Activated CD8-positive, alpha-beta memory T cell treated with anti-CD3 and anti-CD28 coated beads for 24 hours (primary cell): ENCODE results near the gene COL6A1.

Experiments used
- DNase-seq: peaks from one replicate; pipeline ENCODE4 v3.0.0-alpha.2; 2020

Gene COL6A1

DNA sequence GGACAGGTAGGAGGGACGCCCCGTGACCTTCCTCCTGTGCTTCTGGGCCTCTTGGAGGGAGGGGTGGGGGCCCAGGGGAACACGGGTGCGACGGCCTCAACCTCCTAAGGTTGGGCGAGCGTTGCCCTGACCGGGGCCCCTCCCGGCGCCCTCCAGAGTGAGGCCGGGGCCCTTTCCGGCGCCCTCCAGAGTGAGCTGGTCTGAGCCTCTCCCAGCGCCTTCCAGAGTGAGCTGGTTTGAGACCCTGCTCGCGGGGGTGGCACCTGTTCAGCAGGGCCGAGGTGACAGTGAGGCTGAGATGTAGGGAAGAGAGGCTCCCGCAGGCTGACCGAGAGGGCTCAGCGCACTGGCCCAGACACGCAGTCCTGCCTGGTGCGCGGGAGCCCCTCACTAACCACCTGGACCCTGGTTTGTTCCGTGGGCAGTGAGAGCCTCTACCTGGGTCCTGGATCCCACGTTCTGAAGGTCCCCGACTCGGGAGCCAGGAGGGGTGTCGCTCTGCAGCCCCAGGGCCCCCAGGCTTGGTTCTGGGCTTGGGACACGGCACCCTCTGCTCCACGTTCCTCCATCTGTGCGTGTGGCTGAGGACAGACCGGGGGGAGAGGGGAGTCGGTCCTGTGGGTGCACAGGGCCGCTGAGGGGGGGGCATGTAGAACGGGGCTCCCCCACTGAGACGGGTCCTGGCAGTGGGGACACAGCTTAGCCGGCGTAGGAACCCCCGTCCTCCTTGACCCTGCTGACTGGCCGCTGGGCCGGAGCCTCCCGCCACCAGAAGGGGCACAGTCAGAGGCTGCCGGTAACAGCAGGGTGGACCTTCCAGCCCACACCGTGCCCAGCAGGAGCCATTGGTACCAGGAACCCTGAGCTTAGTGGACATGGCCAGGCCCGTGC, 1.4 kb downstream of the COL6A1 start:
- no peak for DNase-seq

DNA sequence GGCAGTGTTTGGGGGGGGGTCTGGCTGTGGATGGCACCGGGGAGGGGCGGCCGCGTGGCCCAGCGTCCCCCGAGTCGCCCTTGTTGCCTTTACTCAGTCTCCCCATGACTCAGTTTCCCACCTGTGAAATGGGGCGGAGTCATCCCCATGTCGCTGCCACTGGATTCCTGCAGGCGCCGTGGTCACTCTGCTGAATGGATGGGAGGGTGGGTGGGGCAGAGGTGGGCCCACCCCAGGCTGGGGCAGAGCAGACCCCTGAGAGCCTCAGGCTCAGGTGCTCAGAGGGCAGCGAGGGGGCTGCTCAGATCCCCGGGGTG, 2.0 kb downstream of the COL6A1 start:
- no peak for DNase-seq

DNA sequence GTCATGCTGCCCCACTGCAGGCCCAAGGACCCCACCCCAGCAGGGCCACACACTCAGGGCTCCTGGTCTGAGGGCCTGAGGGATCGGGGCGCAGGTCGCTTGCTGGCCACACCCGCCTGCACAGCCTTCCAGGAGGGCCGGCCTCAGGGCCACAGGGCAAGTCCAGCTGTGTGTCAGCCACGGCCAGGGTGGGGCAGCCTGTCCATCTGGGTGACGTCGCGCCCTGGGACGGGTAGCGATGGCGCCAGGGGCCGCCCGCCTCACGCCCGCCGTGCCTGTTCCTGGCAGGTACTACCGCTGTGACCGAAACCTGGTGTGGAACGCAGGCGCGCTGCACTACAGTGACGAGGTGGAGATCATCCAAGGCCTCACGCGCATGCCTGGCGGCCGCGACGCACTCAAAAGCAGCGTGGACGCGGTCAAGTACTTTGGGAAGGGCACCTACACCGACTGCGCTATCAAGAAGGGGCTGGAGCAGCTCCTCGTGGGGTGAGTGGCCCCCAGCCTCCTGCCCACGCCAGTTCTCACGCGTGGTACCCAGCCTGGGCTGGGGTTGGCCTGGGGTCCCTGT, 2.5 kb downstream of the COL6A1 start:
- DNase-seq: no peak

DNA sequence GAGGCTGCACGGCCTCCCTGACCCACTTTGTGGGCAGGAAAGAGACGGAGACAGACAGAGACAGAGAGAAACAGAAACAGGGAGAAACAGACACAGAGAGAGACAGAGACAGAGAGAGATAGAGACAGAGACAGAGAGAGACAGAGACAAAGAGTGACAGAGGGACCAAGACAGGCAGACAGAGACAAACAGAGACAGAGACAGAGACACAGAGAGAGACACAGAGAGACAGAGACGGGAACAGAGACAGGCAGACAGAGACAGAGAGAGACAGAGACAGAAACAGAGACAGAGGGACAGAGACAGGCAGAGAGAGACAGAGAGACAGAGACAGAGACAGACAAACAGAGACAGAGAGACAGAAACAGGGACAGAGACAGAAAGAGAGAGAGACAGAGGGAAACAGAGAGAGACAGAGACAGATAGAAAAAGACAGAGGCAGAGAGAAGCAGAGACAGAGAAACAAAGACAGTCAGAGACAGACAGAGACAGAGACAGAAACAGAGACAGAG, 3.1 kb downstream of the COL6A1 start:
- DNase-seq: no peak

DNA sequence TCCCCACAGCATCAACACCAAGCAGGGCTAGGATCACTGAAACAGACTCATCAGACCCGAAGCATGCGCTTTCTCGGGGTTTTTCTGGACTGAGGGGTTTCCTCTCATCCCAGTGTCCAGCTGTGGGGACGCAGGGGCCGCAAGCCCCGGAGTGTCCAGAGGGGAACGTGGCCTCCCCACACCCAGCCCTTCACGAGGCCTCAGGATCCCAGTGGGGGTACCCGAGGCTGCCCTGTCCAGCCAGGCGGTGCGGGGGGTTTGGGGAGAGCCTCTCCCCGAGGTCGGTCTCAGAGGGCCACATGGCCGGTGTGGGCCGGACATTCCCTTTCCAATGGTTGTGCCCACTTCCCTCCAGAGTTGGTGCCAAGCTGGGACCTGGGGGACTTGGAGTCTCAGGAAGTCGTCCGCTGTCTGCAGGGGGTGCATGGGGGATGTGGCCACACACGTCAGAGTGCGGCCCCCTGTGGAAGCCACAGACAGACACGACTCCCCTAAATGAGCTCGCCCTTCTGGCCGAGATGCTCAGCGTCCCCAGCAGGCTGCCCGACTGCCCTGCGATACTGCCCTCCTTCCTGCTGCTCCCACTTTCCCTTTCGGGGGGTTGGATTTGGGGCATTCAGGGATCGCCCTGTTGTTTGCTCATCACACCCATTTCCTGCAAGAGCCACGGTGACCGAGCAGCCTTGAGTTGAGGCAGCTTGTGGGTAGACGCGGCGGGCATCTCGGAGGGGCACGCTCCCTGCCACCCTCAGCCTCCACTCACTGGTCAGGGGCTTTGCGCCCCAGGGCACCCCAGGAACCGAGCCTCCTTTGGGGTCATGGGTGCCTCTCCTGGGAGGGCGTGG, 4.1 kb downstream of the COL6A1 start:
- no peak for DNase-seq

DNA sequence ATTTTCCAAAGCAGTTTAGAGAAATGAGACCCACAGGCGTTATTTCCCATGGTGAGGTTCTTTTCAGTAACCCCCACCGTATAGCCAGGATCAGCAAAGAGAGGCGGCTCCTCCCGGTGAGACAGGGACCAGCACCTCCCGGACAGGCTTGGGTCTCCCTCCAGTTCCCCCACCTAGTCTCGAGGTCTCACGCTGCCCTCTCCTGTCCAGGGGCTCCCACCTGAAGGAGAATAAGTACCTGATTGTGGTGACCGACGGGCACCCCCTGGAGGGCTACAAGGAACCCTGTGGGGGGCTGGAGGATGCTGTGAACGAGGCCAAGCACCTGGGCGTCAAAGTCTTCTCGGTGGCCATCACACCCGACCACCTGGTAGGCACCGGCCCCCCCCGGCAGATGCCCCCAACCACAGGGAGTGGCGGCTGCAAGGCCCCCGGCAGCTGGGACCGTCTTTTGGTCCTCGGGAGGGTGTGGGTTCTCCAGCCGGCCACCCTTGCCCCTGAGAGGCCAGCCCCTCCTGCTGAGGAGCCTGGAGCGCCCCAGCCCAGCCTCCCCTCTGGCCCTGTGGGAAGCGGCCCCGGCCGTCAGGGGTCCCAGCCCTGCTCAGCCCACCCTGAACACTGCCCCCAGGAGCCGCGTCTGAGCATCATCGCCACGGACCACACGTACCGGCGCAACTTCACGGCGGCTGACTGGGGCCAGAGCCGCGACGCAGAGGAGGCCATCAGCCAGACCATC, 4.9 kb downstream of the COL6A1 start:
- no peak for DNase-seq

DNA sequence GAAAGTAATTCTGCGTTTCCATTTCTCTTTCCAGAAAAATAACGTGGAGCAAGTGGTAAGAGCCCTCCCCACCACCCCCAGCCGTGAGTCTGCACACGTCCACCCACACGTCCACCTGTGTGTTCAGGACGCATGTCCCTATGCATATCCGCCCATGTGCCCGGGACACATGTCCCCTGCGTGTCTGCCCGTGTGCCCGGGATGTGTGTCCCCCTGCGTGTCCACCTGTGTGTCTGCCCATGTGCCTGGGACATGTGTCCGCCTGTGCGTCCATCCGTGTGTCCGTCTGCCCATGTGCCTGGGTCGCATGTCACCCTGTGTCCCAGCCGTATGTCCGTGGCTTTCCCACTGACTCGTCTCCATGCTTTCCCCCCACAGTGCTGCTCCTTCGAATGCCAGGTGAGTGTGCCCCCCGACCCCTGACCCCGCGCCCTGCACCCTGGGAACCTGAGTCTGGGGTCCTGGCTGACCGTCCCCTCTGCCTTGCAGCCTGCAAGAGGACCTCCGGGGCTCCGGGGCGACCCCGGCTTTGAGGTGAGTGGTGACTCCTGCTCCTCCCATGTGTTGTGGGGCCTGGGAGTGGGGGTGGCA, 5.6 kb downstream of the COL6A1 start:
- DNase-seq: no peak

DNA sequence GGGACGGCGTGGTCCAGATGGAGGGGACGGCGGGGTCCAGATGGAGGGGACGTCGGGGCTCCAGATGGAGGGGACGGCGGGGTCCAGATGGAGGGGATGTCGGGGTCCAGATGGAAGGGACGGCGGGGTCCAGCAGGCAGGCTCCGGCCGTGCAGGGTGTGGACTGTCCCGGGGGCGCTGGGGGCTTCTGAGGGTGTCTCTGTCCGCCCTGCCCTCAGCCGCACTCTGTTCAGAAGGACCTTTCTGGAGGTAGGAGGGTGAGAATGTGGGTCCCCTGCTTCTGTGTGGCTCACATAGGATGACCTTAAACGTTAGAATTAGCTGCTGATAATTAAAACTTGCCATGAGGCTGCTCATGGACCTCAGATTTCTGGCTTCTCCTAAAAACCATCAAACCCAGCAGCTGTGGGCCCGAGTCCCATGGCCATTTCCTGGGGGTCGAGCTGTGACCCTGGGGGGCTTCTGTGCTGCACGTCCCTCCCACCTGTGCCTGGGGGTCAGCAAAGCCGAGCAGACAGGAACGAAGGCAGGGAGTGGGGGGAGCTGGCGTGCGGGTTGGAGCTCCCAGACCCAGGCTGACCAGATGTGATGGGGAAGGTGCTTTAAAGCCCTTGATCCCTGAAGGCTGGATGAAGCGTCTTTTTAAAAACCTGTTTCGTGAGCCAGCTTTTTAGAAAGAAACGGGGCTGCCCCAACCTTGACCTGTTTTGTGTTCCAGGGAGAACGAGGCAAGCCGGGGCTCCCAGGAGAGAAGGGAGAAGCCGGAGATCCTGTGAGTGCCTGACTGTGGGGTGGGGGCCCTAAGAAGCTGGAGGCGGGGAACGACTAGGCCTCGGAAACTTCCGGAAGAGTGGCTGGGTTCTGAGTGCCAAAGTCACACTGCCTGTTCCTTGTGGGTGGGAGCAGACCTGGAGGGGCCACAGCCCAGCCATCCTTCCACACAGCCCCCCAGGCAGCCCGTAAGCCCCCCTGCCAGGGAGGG, 7.1 kb downstream of the COL6A1 start:
- DNase-seq: no peak

DNA sequence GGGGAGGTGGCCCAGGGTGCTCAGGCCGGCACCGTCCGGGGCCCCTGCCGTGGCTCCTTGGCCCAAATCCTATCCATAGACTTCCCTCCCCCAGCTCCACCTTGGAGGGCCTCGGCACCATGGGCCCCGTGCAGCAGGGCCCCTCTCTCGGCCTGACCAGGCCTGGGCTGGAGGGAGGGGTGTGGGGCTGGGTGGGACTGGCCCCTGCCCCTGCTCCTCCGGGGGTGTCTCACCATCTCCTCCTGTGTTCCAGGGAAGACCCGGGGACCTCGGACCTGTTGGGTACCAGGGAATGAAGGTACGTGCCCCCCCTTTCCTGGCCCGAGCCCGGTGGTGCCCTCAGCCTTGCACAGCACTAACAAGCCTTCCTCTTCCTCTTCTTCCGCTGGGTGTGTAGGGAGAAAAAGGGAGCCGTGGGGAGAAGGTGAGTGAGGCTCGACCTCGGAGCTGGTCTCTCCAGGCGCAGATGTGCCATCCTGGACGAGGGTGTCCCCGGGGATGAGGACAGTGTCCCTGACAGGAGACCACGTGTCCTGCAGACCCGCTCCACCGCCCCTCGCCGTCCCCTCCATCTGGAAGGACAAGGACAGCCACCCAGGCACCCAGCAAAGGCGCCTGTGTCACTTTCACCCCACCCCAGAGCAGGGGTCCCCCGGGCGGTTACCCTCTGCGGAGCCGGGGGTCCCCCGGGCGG, 7.9 kb downstream of the COL6A1 start:
- no peak for DNase-seq

DNA sequence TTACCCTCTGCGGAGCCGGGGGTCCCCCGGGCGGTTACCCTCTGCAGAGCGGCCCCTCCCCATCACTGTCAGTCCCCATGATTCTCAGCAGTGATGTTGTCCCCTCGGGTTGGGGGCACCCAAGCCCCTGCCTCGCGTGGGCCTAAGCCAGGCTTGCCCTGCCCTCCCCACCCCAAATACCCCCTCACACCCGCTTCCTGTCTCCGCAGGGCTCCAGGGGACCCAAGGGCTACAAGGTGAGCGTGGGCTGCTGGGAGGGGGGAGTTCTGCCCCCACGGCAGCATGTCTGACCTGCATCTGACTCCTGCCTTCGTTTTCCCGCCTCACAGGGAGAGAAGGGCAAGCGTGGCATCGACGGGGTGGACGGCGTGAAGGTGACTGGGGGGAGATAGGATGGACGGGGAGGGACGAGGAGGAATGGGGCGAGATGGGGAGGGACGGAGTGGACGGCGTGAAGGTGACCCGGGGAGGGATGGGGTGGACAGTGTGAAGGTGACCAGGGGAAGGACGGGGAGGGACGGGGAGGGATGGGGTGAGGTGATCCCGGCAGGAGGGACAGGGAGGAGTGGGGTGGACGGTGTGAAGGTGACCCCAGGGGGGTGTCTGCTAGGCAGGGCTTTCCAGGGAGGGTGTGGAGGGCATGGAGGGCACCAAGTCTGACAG, 8.6 kb downstream of the COL6A1 start:
- no peak for DNase-seq

DNA sequence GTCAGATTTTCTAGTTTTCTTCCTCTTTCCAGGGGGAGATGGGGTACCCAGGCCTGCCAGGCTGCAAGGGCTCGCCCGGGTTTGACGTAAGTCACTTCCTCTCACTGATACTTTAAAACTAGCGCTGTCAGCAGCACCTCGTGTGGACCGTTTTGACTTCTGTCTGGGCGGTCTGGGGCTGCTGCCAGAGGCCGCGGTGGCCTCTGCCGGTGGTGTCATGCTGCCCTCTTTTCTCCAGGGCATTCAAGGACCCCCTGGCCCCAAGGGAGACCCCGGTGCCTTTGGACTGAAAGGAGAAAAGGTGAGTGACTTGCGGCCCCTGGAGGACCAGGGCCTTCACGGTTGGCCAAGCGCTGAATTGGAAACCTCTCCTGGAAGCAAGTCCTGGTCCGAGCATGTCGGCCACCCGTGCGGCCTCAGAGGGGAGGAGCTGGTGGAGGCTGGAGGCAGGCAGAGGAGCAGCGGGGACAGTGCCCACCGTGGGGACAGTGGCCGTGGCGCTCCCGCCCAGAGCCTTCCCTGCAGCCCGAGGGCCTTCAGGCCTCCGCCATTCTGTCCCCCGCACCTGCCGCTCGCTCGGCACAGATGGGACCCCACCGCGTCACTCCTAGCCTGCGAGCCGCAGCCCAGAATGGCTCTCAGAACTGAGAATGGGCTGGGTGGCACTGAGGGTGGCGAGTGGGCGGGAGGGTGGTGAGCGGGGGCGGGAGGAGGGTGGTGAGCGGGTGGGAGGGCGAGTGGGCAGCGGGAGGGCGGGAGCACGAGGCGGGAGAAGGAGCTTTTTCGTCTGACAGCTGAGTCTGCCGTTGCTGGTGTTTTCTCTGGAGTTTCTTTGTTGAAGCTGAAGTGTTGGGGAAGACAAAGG, 9.4 kb downstream of the COL6A1 start:
- DNase-seq: peak; percentile 49

DNA sequence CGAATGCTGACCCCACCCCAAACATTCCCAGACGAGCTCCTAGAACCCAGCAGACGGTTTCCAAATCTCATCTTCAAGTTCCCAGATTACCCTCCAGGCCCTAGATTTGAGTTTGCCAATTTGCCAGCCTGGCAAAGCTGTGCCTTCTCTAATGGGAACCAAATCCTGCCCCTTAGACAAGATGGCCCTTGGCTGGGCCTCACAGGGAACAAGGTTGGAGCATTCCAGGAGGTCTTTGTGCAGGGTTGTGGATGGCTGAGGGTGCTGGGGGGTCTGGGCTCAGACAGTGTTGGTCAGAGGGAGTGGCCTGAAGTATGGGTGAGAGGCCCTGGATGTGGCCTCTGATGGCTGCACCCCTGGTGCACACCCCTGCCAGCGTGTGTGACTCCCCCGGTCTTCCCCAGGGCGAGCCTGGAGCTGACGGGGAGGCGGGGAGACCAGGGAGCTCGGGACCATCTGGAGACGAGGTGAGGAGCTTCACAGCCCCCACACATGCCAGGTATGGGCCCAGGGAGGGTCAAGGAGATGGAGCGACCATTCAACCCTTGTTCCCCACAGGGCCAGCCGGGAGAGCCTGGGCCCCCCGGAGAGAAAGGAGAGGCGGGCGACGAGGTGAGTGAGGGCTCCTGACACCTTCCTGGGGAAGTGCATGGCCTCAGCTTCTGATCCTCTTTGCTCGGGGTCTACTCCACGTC, 10.2 kb downstream of the COL6A1 start:
- DNase-seq: no peak

DNA sequence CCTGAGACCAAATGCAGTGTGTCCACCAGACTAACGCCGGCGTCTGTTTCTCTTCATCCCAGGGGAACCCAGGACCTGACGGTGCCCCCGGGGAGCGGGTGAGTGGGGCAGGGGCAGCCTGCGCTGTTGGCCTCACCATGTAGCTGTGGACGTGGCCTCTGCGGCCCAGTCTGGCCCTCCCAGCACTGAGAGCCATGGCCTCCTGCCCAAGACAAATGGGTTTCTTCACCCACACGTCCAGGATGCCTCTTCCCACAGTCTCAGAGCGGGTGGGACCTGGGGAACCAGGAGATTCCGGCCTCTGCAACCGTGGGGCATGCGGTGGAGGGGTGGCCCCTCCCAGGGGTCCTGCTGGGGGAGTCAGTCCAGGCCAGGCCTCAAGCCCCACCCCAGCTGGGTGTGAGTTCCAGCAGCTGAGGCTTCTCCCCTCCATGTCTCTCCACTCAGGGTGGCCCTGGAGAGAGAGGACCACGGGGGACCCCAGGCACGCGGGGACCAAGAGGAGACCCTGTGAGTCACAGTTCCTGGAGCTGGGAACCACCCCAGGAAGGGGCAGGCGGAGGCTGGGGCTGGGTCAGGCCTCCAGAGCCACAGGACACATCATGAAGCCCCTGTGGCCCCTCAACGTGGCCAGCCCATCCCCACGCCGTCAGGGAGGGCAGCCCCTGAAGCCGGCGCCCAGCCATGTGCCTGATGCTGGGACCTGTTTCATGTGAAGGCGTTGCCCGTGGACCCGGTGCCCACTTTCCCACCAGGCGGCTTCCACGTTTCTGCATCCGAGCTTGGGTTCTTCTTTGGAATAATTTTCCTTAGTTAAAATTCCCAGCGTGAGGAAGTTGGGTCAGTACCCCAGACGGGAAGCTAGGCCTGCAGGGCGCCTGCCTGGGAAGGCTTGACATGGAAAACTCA, 11.0 kb downstream of the COL6A1 start:
- DNase-seq: no peak

DNA sequence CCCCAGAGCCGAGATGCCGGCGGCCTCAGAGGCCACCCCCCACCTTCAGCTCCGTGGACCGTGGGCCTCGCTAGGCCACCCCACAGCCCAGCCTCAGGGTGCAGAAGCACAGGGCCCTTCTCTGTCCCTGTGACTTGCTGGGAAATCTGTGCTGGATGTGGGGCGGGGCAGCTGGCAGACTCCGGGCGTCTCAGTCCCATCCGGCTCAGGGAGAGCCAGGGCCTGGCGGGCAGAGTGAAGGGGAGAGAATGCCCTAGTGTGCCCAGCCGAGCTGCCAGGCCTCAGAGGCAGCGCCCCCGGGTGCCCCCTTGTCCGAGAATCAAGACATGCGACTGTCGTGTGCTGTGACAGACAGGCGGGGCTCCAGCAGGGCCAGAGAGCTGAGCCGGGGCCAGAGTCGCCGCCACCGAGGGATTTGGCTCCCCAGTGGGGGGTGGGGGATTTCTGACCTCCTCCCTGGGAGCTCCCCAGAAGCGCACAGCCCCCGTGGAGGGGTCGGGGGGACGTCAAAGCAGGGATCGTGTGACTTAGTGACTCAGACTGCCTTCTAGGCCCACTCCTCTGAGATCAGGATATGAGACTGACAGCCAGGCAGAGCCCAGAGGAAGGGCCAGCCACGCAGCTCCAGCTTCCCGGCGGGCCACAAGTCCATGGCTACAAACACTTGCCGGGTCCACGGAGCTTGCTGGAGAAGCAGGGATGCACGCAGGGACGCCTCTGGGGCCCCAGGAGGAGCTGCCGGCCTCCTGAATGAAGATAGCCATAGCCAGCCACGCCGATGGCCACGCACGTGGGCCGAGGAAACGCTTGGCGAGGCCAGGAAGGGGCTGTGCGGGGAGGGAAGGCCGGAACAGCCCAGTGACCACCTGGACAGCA, 11.9 kb downstream of the COL6A1 start:
- DNase-seq: peak; percentile 52

DNA sequence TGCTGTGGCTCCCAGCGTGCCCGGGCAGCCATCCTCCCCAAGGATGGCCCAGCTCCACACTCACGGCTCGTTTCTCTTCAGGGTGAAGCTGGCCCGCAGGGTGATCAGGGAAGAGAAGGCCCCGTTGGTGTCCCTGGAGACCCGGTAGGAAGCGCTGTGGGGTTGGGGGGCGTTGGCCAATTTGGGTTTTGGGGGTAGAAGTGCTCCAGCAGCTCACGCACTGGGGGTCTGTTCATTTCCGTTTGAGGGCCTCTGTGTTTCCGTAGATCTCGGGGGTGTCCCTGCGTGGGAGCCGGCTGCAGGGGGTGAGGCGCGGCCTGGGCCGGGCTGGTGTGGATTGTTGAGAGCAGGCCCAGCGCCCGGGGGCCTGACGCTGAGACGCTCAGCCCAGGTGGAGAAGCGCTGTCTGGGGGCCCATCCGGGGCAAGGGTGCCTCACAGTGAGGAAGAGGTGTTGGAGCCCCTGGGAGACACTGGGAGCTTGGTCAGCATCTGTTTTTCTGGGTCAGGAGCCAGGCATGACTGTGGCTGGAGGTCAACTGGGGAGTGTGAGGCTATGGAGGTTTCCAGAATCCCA, 12.6 kb downstream of the COL6A1 start:
- DNase-seq: no peak
